ENCODE results near the gene SEPTIN14.

DNA sequence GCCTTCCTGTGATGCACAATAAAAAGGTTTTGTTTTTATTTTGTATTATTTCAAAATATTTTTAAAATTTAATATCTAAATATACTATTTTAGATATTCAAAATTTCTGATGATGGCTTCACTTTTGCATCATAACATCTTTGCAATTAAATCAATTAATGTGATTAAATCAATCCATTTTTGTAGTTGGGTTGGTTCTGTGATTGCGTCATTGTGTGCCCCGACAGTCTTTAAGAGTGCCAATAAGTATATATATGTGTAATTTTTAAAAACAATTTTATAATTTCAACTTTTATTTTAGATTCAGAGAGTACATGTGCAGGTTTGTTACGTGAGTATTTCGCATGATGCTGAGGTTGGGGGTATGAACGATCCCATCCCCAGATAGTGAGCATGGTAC is 70.5 kb downstream of the SEPTIN14 start:
- TF ChIP-seq CTCF (IDR thresholded peaks at IDR 0.05 in 8 of 11, conservative IDR thresholded peaks at IDR 0.05 in 3 of 11) (no peak), POLR2AphosphoS5 (IDR thresholded peaks at IDR 0.05) (no peak)
